Neural cell (in vitro differentiated cells): Measurements from ENCODE around the gene RFPL2. TPM values are rescaled to one million over a fixed set of nuclear protein-coding genes. Genes with fewer than 3 reads are reported as not detected.

Experiments
- H2AFZ ChIP-seq: fragments of 200-600, 300-800 bp; sonication (generic), shearing (Covaris generic); 2 replicates; pipeline ENCODE4 v1.6.0; 2014; ENCODE audit warnings: low read depth, mild to moderate bottlenecking, antibody characterized with exemption, low read length, moderate library complexity
- H3F3A ChIP-seq: fragments of 200-600 bp; shearing (Covaris generic); 2 replicates; pipeline ENCODE4 v1.6.1; 2016; ENCODE audit warnings: mild to moderate bottlenecking, moderate library complexity, mixed read lengths, antibody characterized with exemption, low read length; ENCODE audit not compliant: insufficient read depth, poor library complexity, severe bottlenecking
- H3K27ac ChIP-seq: fragments of 200-600, 300-800 bp; sonication (generic), shearing (Covaris generic); 2 replicates; pipeline ENCODE4 v1.5.1; 2014; ENCODE audit warnings: mild to moderate bottlenecking, low read length, moderate library complexity
- H3K27me3 ChIP-seq: fragments of 300-800, 200-600 bp; sonication (generic), shearing (Covaris generic); 2 replicates; pipeline ENCODE4 v1.6.0; 2014; ENCODE audit warnings: mild to moderate bottlenecking, low read depth, low read length, moderate library complexity; ENCODE audit not compliant: insufficient read depth
- H3K36me3 ChIP-seq: fragments of 300-800, 200-600 bp; sonication (generic), shearing (Covaris generic); 2 replicates; pipeline ENCODE4 v1.5.1; 2014; ENCODE audit warnings: mild to moderate bottlenecking, antibody characterized with exemption, low read length, moderate library complexity; ENCODE audit not compliant: insufficient read depth
- H3K4me2 ChIP-seq: fragments of 300-800, 200-600 bp; sonication (generic), shearing (Covaris generic); 2 replicates; pipeline ENCODE4 v1.6.0; 2014; ENCODE audit warnings: mild to moderate bottlenecking, low read length
- H3K4me3 ChIP-seq: fragments of 300-800, 200-600 bp; sonication (generic), shearing (Covaris generic); 2 replicates; pipeline ENCODE4 v1.5.1; 2014; ENCODE audit warnings: mild to moderate bottlenecking, low read length, moderate library complexity
- H3K79me2 ChIP-seq: fragments of 200-600 bp; shearing (Covaris generic); replicated peaks from 2 replicates; pipeline ENCODE4 v1.6.0; 2014; ENCODE audit warnings: mild to moderate bottlenecking, low read length, moderate library complexity; ENCODE audit not compliant: insufficient read depth
- H3K9ac ChIP-seq: fragments of 300-800, 200-600 bp; sonication (generic), shearing (Covaris generic); 2 replicates; pipeline ENCODE4 v1.6.1; 2016; ENCODE audit warnings: mild to moderate bottlenecking, low read length, mixed read lengths
- H3K9me2 ChIP-seq: fragments of 200-600 bp; shearing (Covaris generic); 2 replicates; pipeline ENCODE4 v1.6.1; 2016; ENCODE audit warnings: mild to moderate bottlenecking, low read length, mixed read lengths; ENCODE audit not compliant: insufficient read depth
- H3K9me3 ChIP-seq: fragments of 200-600, 300-800 bp; sonication (generic), shearing (Covaris generic); 2 replicates; pipeline ENCODE4 v1.6.1; 2016; ENCODE audit warnings: mild to moderate bottlenecking, mixed run types, low read length, moderate library complexity, mixed read lengths
- H4K20me1 ChIP-seq: fragments of 200-600 bp; shearing (Covaris generic); 2 replicates; pipeline ENCODE4 v1.6.1; 2016; ENCODE audit warnings: mild to moderate bottlenecking, mixed run types; ENCODE audit not compliant: insufficient read depth
- EP300 ChIP-seq: fragments of 450-650 bp; conservative IDR thresholded peaks from 2 replicates; pipeline ENCODE4 v1.6.1; 2014; ENCODE audit warnings: antibody characterized with exemption, mild to moderate bottlenecking, moderate library complexity; ENCODE audit not compliant: poor library complexity, severe bottlenecking
- EZH2 ChIP-seq: fragments of 200-600, 300-800 bp; shearing (Covaris generic), sonication (generic); IDR thresholded peaks from 2 replicates; pipeline ENCODE4 v1.6.1; 2014; ENCODE audit warnings: antibody characterized with exemption, low read length, borderline replicate concordance, mild to moderate bottlenecking; ENCODE audit not compliant: insufficient read depth, poor library complexity, severe bottlenecking
- MXI1 ChIP-seq: fragments of 450-650 bp; conservative IDR thresholded peaks from 2 replicates; pipeline ENCODE4 v1.6.1; 2014; ENCODE audit warnings: antibody characterized with exemption, mild to moderate bottlenecking; ENCODE audit not compliant: poor library complexity, severe bottlenecking
- POLR2AphosphoS5 ChIP-seq: IDR thresholded peaks from 2 replicates; pipeline ENCODE4 v1.6.1; 2012
- RAD21 ChIP-seq: fragments of 450-650 bp; conservative IDR thresholded peaks from 2 replicates; pipeline ENCODE4 v1.6.1; 2014; ENCODE audit warnings: antibody characterized with exemption, mild to moderate bottlenecking, moderate library complexity
- SMC3 ChIP-seq: fragments of 450-650 bp; conservative IDR thresholded peaks from 2 replicates; pipeline ENCODE4 v1.6.1; 2014; ENCODE audit warnings: antibody characterized with exemption, mild to moderate bottlenecking, moderate library complexity; ENCODE audit not compliant: poor library complexity
- TAF1 ChIP-seq: IDR thresholded peaks from 2 replicates; pipeline ENCODE4 v1.6.1; 2012; ENCODE audit warnings: low read depth
- polyA plus RNA-seq: library from polyadenylated mRNA; depleted of rRNA; stranded (reverse); fragments of >200 nt; gene quantifications from 2 replicates; pipeline ENCODE4 v1.2.3, GENCODE V29; 2014
- TF ChIP-seq, protein P1 (sequence below): IDR thresholded peaks from 2 replicates; pipeline ENCODE4 v1.6.1; 2012; ENCODE audit warnings: borderline replicate concordance
- TF ChIP-seq, protein P2 (sequence below): fragments of 450-650 bp; IDR thresholded peaks from 2 replicates; pipeline ENCODE4 v1.5.1; 2014; ENCODE audit warnings: antibody characterized with exemption, mild to moderate bottlenecking, moderate library complexity; ENCODE audit not compliant: poor library complexity, severe bottlenecking

RFPL2 gene
- polyA plus RNA-seq, 1 donor from 2014 or later = 9.7 TPM

DNA sequence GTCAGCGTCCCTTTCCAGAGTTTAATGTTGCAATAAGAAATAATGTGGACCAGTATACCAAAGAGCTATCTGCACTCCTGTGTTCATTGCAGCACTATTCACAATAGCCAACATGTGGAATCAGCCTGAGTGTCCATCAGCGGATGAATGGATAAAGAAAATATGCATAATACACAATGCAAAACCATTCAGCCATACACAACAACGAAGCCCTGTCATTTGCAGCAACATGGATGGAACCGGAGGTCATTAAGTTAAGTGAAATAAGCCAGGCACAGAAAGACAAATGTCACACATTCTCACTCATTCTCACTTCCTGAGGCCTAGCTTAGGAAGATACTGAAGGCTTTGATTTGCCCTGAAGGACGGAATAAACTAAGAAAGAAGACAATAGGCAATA lies 28.2 kb upstream of the RFPL2 start:
- TF ChIP-seq SMC3 (no peak), TAF1 (no peak), RAD21 (no peak), MXI1 (no peak), EP300 (no peak), POLR2AphosphoS5 (no peak), EZH2 (no peak)
- TF ChIP-seq, protein P1, sequence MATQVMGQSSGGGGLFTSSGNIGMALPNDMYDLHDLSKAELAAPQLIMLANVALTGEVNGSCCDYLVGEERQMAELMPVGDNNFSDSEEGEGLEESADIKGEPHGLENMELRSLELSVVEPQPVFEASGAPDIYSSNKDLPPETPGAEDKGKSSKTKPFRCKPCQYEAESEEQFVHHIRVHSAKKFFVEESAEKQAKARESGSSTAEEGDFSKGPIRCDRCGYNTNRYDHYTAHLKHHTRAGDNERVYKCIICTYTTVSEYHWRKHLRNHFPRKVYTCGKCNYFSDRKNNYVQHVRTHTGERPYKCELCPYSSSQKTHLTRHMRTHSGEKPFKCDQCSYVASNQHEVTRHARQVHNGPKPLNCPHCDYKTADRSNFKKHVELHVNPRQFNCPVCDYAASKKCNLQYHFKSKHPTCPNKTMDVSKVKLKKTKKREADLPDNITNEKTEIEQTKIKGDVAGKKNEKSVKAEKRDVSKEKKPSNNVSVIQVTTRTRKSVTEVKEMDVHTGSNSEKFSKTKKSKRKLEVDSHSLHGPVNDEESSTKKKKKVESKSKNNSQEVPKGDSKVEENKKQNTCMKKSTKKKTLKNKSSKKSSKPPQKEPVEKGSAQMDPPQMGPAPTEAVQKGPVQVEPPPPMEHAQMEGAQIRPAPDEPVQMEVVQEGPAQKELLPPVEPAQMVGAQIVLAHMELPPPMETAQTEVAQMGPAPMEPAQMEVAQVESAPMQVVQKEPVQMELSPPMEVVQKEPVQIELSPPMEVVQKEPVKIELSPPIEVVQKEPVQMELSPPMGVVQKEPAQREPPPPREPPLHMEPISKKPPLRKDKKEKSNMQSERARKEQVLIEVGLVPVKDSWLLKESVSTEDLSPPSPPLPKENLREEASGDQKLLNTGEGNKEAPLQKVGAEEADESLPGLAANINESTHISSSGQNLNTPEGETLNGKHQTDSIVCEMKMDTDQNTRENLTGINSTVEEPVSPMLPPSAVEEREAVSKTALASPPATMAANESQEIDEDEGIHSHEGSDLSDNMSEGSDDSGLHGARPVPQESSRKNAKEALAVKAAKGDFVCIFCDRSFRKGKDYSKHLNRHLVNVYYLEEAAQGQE = no peak
- TF ChIP-seq, protein P2, sequence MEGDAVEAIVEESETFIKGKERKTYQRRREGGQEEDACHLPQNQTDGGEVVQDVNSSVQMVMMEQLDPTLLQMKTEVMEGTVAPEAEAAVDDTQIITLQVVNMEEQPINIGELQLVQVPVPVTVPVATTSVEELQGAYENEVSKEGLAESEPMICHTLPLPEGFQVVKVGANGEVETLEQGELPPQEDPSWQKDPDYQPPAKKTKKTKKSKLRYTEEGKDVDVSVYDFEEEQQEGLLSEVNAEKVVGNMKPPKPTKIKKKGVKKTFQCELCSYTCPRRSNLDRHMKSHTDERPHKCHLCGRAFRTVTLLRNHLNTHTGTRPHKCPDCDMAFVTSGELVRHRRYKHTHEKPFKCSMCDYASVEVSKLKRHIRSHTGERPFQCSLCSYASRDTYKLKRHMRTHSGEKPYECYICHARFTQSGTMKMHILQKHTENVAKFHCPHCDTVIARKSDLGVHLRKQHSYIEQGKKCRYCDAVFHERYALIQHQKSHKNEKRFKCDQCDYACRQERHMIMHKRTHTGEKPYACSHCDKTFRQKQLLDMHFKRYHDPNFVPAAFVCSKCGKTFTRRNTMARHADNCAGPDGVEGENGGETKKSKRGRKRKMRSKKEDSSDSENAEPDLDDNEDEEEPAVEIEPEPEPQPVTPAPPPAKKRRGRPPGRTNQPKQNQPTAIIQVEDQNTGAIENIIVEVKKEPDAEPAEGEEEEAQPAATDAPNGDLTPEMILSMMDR = no peak
- Histone ChIP-seq H3K27ac (no peak overlapping the region), H3K36me3 (no peaks in the 10 kb centered on the region)

DNA sequence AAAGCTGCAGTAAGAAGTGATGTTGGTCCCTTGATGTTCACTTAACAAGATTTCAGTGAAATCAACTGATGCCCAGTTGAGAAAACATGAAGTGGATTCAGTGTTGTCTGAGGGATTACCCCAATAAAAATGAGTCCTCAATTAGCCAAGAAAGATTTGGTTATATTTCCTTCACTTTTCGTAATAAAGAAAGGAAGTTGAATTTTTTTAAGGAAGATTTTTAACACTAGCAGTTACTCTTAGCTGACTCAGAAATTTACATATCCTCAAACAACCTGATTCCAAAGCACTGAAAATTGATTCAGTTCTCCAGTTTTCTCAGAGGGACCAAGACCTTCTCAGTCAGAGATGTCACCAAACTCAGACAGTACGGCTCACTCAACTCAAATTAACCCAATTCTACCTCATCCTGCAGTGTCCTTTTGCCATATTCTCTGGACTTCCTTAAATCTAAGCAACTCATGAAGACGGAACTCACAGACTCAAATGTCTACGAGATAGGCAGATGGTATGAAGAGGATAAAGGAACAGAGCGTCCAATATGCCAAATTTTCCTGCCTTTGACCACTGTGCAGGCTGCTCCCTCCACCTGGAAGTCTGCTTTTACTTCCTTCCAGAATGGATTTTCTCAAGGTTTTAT lies 27.4 kb upstream of the RFPL2 start:
- H2AFZ ChIP-seq = no peak overlapping the region
- no peaks in the 10 kb centered on the region for H4K20me1 ChIP-seq
- no peaks in the 10 kb centered on the region for H3K79me2 ChIP-seq
- no peak for TF ChIP-seq TAF1
- TF ChIP-seq POLR2AphosphoS5 = no peak
- TF ChIP-seq, protein P1 = no peak
- TF ChIP-seq EZH2 = no peak
- no peak for TF ChIP-seq MXI1
- TF ChIP-seq RAD21 = no peak
- no peak for TF ChIP-seq EP300
- no peak for TF ChIP-seq SMC3
- TF ChIP-seq, protein P2 = no peak
- H3K9me2 ChIP-seq = no peaks in the 10 kb centered on the region
- no peaks in the 10 kb centered on the region for H3K27me3 ChIP-seq
- no peak overlapping the region for H3K4me3 ChIP-seq
- H3K36me3 ChIP-seq = no peaks in the 10 kb centered on the region
- H3F3A ChIP-seq = no peaks in the 10 kb centered on the region
- no peak overlapping the region for H3K9ac ChIP-seq
- no peak overlapping the region for H3K4me2 ChIP-seq
- no peak overlapping the region for H3K27ac ChIP-seq
- no peaks in the 10 kb centered on the region for H3K9me3 ChIP-seq

More for the DNA sequence above, 28.2 kb upstream of the RFPL2 start:
- Histone ChIP-seq H3K4me3 (no peak overlapping the region), H3K9me2 (no peaks in the 10 kb centered on the region), H3K79me2 (no peaks in the 10 kb centered on the region), H3F3A (no peaks in the 10 kb centered on the region), H3K9ac (no peak overlapping the region), H2AFZ (no peak overlapping the region), H3K4me2 (no peak overlapping the region), H3K9me3 (no peaks in the 10 kb centered on the region), H3K27me3 (no peaks in the 10 kb centered on the region), H4K20me1 (no peaks in the 10 kb centered on the region)
